ENCODE measurements around the gene USP32. TPM values are rescaled to one million over a fixed set of nuclear protein-coding genes. Genes with fewer than 3 reads are reported as not detected.

The USP32 gene
- total RNA-seq, 1 experiment from 2014 or later = 34.5 TPM

DNA sequence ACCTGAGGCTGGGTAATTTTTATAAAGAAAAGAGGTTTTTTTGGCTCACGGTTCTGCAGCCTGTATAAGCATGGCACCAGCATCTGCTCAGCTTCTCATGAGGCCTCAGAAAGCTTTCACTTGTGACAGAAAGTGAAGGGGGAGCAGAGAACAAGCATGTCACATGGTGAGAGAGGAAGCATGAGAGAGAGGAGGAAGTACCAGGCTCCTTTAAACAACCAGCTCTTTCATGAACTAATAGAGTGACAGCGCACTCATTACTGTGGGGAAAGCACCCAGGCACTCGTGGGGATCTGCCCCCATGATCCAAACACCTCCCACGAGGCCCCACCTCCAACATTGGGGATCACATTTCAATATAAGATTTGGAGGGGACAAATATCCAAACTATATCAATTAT, 86.8 kb downstream of the USP32 start:
- Histone ChIP-seq H3K27me3 (replicated peaks) (no peaks in the 10 kb centered on the region), H3K4me3 (no peak overlapping the region), H3K4me1 (replicated peaks) (peaks cover 7% of the 10 kb centered on the region; the same call in 1 of the 2 replicates), H3K9me3 (replicated peaks) (no peaks in the 10 kb centered on the region), H3K27ac (no peak overlapping the region), H3K36me3 (no peaks in the 10 kb centered on the region; the same call in 1 of the 2 replicates)
- no peak for DNase-seq (ENCODE audit: low read depth in 1 of 2, low spot score in 2 of 2)

DNA sequence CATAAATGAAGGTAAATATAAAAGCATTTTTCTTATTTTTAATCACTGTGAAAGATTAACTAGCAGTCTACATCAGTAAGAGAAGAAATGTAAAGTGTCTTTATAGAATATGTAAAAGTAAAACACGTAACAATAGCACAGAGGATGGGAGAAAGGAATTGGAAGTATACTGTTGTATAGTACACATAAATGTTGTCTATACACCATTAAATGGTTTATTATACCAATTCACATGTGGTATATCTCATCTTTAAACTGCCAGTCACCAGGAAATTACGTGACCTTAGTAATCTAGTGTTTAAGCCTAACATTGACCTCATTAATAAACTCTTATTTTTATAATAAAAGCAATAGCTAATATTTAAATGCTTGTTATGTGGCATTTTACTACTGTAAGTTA, 87.4 kb downstream of the USP32 start:
- Histone ChIP-seq H3K9me3 (replicated peaks) (no peaks in the 10 kb centered on the region), H3K36me3 (no peaks in the 10 kb centered on the region; the same call in 1 of the 2 replicates), H3K4me3 (no peak overlapping the region), H3K27me3 (replicated peaks) (no peaks in the 10 kb centered on the region), H3K4me1 (replicated peaks) (peaks cover 7% of the 10 kb centered on the region; the same call in 1 of the 2 replicates), H3K27ac (no peak overlapping the region)
- no peak for DNase-seq (ENCODE audit: low read depth in 1 of 2, low spot score in 2 of 2)

GRCh38 chr17:60303406-60304099, 88.4 kb downstream of the USP32 start:
- Histone ChIP-seq H3K27me3 (replicated peaks) (no peaks in the 10 kb centered on the region), H3K4me1 (replicated peaks) (peaks cover 7% of the 10 kb centered on the region; the same call in 1 of the 2 replicates), H3K9me3 (replicated peaks) (no peaks in the 10 kb centered on the region), H3K4me3 (no peak overlapping the region), H3K36me3 (peaks cover 2% of the 10 kb centered on the region), H3K27ac (no peak overlapping the region)
- DNase-seq (ENCODE audit: low read depth in 1 of 2, low spot score in 2 of 2) = no peak

- no peak for DNase-seq (ENCODE audit: low read depth in 1 of 2, low spot score in 2 of 2)
- Histone ChIP-seq H3K4me1 (replicated peaks) (peaks cover 7% of the 10 kb centered on the region; the same call in 1 of the 2 replicates), H3K4me3 (no peak overlapping the region), H3K36me3 (peaks cover 2% of the 10 kb centered on the region), H3K27me3 (replicated peaks) (no peaks in the 10 kb centered on the region), H3K27ac (no peak overlapping the region), H3K9me3 (replicated peaks) (no peaks in the 10 kb centered on the region)
Measured at GRCh38 chr17:60301649-60302048, 90.3 kb downstream of the USP32 start.

- H3K27me3 ChIP-seq (replicated peaks) = no peaks in the 10 kb centered on the region
- no peaks in the 10 kb centered on the region for H3K9me3 ChIP-seq (replicated peaks)
- H3K36me3 ChIP-seq = peaks cover 2% of the 10 kb centered on the region
- peaks cover 7% of the 10 kb centered on the region; the same call in 1 of the 2 replicates for H3K4me1 ChIP-seq (replicated peaks)
- no peak for DNase-seq (ENCODE audit: low read depth in 1 of 2, low spot score in 2 of 2)
- H3K4me3 ChIP-seq = no peak overlapping the region
- no peak overlapping the region for H3K27ac ChIP-seq
Measured at GRCh38 chr17:60300949-60301348, 91.0 kb downstream of the USP32 start.

- Histone ChIP-seq H3K27ac (no peak overlapping the region), H3K9me3 (replicated peaks) (no peaks in the 10 kb centered on the region), H3K27me3 (replicated peaks) (no peaks in the 10 kb centered on the region), H3K36me3 (peaks cover 2% of the 10 kb centered on the region), H3K4me3 (no peak overlapping the region), H3K4me1 (replicated peaks) (peaks cover 7% of the 10 kb centered on the region; the same call in 1 of the 2 replicates)
- no peak for DNase-seq (ENCODE audit: low read depth in 1 of 2, low spot score in 2 of 2)
Measured at GRCh38 chr17:60300011-60300410, 91.9 kb downstream of the USP32 start.

DNA sequence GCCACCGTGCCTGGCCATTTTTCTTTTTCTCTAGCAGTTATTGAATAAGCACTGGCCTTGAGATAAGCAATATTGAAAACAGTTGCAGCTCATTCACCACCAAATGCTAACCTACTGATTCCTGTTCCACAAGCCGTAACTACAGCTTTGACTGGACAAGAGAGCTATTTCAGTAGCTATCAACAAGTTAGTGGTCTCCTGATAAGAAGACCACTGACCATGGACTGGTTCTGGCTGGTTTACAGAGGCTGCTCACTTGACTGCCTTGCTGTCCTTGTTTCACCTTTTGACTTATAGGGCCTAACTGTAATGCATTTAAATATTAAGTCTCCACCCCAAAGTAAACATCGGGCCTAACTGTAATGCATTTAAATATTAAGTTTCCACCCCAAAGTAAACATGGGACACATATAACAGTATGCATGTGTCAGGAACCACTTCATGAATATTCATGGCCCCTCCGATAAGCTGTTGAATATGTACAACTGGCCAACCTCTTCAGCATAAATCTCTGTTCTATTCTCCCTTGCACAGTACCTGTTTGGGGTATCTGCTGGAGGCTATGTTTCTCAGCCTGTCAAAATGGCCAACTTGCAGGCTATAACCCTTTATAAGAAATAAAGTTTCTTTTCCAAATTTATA, 94.1 kb downstream of the USP32 start:
- Histone ChIP-seq H3K9me3 (replicated peaks) (no peaks in the 10 kb centered on the region), H3K27me3 (replicated peaks) (no peaks in the 10 kb centered on the region), H3K27ac (no peak overlapping the region), H3K36me3 (peaks cover 8% of the 10 kb centered on the region), H3K4me3 (no peak overlapping the region), H3K4me1 (replicated peaks) (peaks cover 7% of the 10 kb centered on the region; the same call in 1 of the 2 replicates)
- DNase-seq (ENCODE audit: low read depth in 1 of 2, low spot score in 2 of 2) = no peak

- H3K36me3 ChIP-seq = peaks cover 8% of the 10 kb centered on the region; the same call in 1 of the 2 replicates
- no peak for DNase-seq (ENCODE audit: low read depth in 1 of 2, low spot score in 2 of 2)
- no peaks in the 10 kb centered on the region for H3K9me3 ChIP-seq (replicated peaks)
- H3K4me3 ChIP-seq = no peak overlapping the region
- H3K4me1 ChIP-seq (replicated peaks) = peaks cover 2% of the 10 kb centered on the region; the same call in 1 of the 2 replicates
- no peaks in the 10 kb centered on the region for H3K27me3 ChIP-seq (replicated peaks)
- no peak overlapping the region for H3K27ac ChIP-seq
Measured at GRCh38 chr17:60296177-60296576, 95.8 kb downstream of the USP32 start.

- no peak overlapping the region for H3K4me3 ChIP-seq
- no peak for DNase-seq (ENCODE audit: low read depth in 1 of 2, low spot score in 2 of 2)
Measured at GRCh38 chr17:60293580-60294335, 98.2 kb downstream of the USP32 start.

DNA sequence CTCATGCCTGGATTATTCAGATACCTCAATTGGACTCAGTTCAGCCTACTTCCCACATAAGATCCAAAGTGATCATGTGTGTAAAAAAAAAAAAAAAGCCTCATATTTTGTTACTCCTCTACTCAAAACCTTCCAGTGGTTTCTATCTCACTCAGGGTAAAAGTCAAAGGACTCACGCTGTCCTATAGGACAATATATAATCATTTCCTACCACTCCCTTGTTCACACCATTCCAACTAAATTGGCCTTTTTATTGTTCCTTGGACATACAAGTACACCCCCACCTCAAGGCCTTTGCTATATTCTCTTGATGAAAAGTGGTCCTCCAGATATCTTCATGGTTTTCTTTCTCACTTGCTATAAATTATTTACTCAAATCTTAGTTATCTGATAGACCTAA, 99.2 kb downstream of the USP32 start:
- Histone ChIP-seq H3K4me3 (no peak overlapping the region), H3K36me3 (peaks cover 18% of the 10 kb centered on the region), H3K4me1 (replicated peaks) (no peaks in the 10 kb centered on the region), H3K27ac (no peak overlapping the region), H3K9me3 (replicated peaks) (no peaks in the 10 kb centered on the region), H3K27me3 (replicated peaks) (no peaks in the 10 kb centered on the region)
- no peak for DNase-seq (ENCODE audit: low read depth in 1 of 2, low spot score in 2 of 2)

More at GRCh38 chr17:60293580-60294335, 98.2 kb downstream of the USP32 start:
- H3K9me3 ChIP-seq (replicated peaks) = no peaks in the 10 kb centered on the region
- H3K4me1 ChIP-seq (replicated peaks) = no peaks in the 10 kb centered on the region
- H3K27me3 ChIP-seq (replicated peaks) = no peaks in the 10 kb centered on the region
- peaks cover 13% of the 10 kb centered on the region for H3K36me3 ChIP-seq
- H3K27ac ChIP-seq = no peak overlapping the region

DNA sequence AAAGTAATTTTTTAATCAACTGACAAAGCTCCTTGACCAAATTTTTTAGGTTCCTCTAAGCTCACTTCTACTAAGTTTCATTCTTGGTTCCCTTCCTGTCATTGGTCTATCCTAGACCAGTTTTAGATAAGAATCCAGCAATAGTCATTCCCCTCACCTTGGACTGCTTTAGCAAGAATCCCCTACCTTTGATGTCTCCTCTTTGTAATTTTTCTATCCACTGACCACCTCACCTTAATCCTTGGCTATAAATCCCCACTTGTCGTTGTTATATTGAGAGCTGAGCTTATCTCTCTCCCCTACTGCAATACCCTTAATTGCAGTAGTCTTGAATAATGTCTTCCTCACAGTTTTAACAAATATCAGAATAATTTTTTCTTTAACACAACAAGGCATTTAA, 107.2 kb downstream of the USP32 start:
- Histone ChIP-seq H3K27me3 (replicated peaks) (no peaks in the 10 kb centered on the region), H3K9me3 (replicated peaks) (no peaks in the 10 kb centered on the region), H3K4me1 (replicated peaks) (no peaks in the 10 kb centered on the region), H3K4me3 (no peak overlapping the region), H3K36me3 (peaks cover 14% of the 10 kb centered on the region), H3K27ac (no peak overlapping the region)
- DNase-seq (ENCODE audit: low read depth in 1 of 2, low spot score in 2 of 2) = no peak

GRCh38 chr17:60283816-60284215, 108.1 kb downstream of the USP32 start:
- no peak overlapping the region for H3K4me3 ChIP-seq
- no peaks in the 10 kb centered on the region for H3K9me3 ChIP-seq (replicated peaks)
- no peak for DNase-seq (ENCODE audit: low read depth in 1 of 2, low spot score in 2 of 2)
- no peaks in the 10 kb centered on the region for H3K4me1 ChIP-seq (replicated peaks)
- H3K36me3 ChIP-seq = peaks cover 14% of the 10 kb centered on the region
- no peaks in the 10 kb centered on the region for H3K27me3 ChIP-seq (replicated peaks)
- H3K27ac ChIP-seq = no peak overlapping the region

- no peaks in the 10 kb centered on the region for H3K9me3 ChIP-seq (replicated peaks)
- no peaks in the 10 kb centered on the region for H3K27me3 ChIP-seq (replicated peaks)
- H3K4me1 ChIP-seq (replicated peaks) = no peaks in the 10 kb centered on the region
- no peaks in the 10 kb centered on the region for H3K36me3 ChIP-seq
- no peak overlapping the region for H3K27ac ChIP-seq
- no peak for DNase-seq (ENCODE audit: low read depth in 1 of 2, low spot score in 2 of 2)
- H3K4me3 ChIP-seq = no peak overlapping the region
Measured at GRCh38 chr17:60280673-60281072, 111.3 kb downstream of the USP32 start.

- DNase-seq (ENCODE audit: low read depth in 1 of 2, low spot score in 2 of 2) = no peak
- Histone ChIP-seq H3K4me3 (no peak overlapping the region), H3K27ac (no peak overlapping the region), H3K27me3 (replicated peaks) (no peaks in the 10 kb centered on the region), H3K9me3 (replicated peaks) (no peaks in the 10 kb centered on the region), H3K4me1 (replicated peaks) (peaks cover 3% of the 10 kb centered on the region), H3K36me3 (no peaks in the 10 kb centered on the region)
Measured at GRCh38 chr17:60278237-60278636, 113.7 kb downstream of the USP32 start.
